HG02840 (cell line): ENCODE data around the gene ZBTB7C.

Source experiments
- ATAC-seq: cut with Tn5 transposase; IDR thresholded peaks from one replicate; pipeline ENCODE4 v1.9.1; 2021; ENCODE audit warnings: mild to moderate bottlenecking, moderate library complexity, moderate number of reproducible peaks; ENCODE audit not compliant: unreplicated experiment, low FRiP score

The ZBTB7C gene

GRCh38 chr18:48278081-48278480 lies 131.1 kb downstream of the ZBTB7C start:
- no peak for ATAC-seq

GRCh38 chr18:48274301-48274700 lies 134.9 kb downstream of the ZBTB7C start:
- ATAC-seq: no peak

GRCh38 chr18:48270929-48271328 lies 138.3 kb downstream of the ZBTB7C start:
- no peak for ATAC-seq

- ATAC-seq: no peak
Observed at GRCh38 chr18:48265328-48265727, 143.9 kb downstream of the ZBTB7C start.

- no peak for ATAC-seq
Observed at GRCh38 chr18:48263914-48264902, 145.0 kb downstream of the ZBTB7C start.

- ATAC-seq: no peak
Observed at GRCh38 chr18:48263192-48263853, 145.9 kb downstream of the ZBTB7C start.

- no peak for ATAC-seq
Observed at GRCh38 chr18:48260237-48260636, 148.9 kb downstream of the ZBTB7C start.

GRCh38 chr18:48256848-48257247 lies 152.3 kb downstream of the ZBTB7C start:
- ATAC-seq: no peak

- no peak for ATAC-seq
Observed at GRCh38 chr18:48254077-48254602, 155.0 kb downstream of the ZBTB7C start.

- no peak for ATAC-seq
Observed at GRCh38 chr18:48252525-48252924, 156.7 kb downstream of the ZBTB7C start.

GRCh38 chr18:48250918-48251317 lies 158.3 kb downstream of the ZBTB7C start:
- no peak for ATAC-seq

- no peak for ATAC-seq
Observed at GRCh38 chr18:48250362-48250907, 158.7 kb downstream of the ZBTB7C start.

GRCh38 chr18:48249854-48250253 lies 159.3 kb downstream of the ZBTB7C start:
- ATAC-seq: no peak

GRCh38 chr18:48244530-48244929 lies 164.7 kb downstream of the ZBTB7C start:
- ATAC-seq: no peak

- no peak for ATAC-seq
Observed at GRCh38 chr18:48238636-48239035, 170.5 kb downstream of the ZBTB7C start.

GRCh38 chr18:48238206-48238605 lies 171.0 kb downstream of the ZBTB7C start:
- no peak for ATAC-seq

- ATAC-seq: no peak
Observed at GRCh38 chr18:48236822-48237221, 172.4 kb downstream of the ZBTB7C start.

- ATAC-seq: no peak
Observed at GRCh38 chr18:48230467-48231113, 178.6 kb downstream of the ZBTB7C start.

GRCh38 chr18:48229552-48229981 lies 179.6 kb downstream of the ZBTB7C start:
- no peak for ATAC-seq

- ATAC-seq: no peak
Observed at GRCh38 chr18:48228841-48229240, 180.3 kb downstream of the ZBTB7C start.
